Measurements from ENCODE around the gene KCTD20. TPM values are rescaled to one million over a fixed set of nuclear protein-coding genes. Genes with fewer than 3 reads are reported as not detected.

KCTD20 gene
- polyA plus RNA-seq, 1 donor from 2014 or later: 32.4 TPM

- H3K27me3 ChIP-seq (ENCODE audit: insufficient read depth, low read depth, low read length): no peaks in the 10 kb centered on the region
- no peak overlapping the region for H3K4me3 ChIP-seq (ENCODE audit: low read length)
- H3K79me2 ChIP-seq (replicated peaks; ENCODE audit: insufficient read depth, low read length): no peaks in the 10 kb centered on the region
- no peak overlapping the region for H3K9ac ChIP-seq (ENCODE audit: low read length)
- TF ChIP-seq TAF1 (IDR thresholded peaks at IDR 0.05; ENCODE audit: low read depth): no peak
- TF ChIP-seq EP300 (conservative IDR thresholded peaks at IDR 0.05; ENCODE audit: poor library complexity, severe bottlenecking): no peak
- no peak for TF ChIP-seq CTCF (IDR thresholded peaks at IDR 0.05; ENCODE audit: poor library complexity, severe bottlenecking)
- TF ChIP-seq REST (IDR thresholded peaks at IDR 0.05; ENCODE audit: borderline replicate concordance): no peak
- TF ChIP-seq MXI1 (conservative IDR thresholded peaks at IDR 0.05; ENCODE audit: poor library complexity, severe bottlenecking): no peak
- TF ChIP-seq RAD21 (conservative IDR thresholded peaks at IDR 0.05): no peak
- no peak for TF ChIP-seq EZH2 (IDR thresholded peaks at IDR 0.05; ENCODE audit: borderline replicate concordance, insufficient read depth, low read length, poor library complexity, severe bottlenecking)
- TF ChIP-seq POLR2AphosphoS5 (IDR thresholded peaks at IDR 0.05): no peak
- no peak for TF ChIP-seq SMC3 (conservative IDR thresholded peaks at IDR 0.05; ENCODE audit: poor library complexity)
- H3K9me3 ChIP-seq (ENCODE audit: low read length): no peaks in the 10 kb centered on the region
- H3K27ac ChIP-seq (ENCODE audit: low read length): no peak overlapping the region
- no peaks in the 10 kb centered on the region for H3F3A ChIP-seq (ENCODE audit: insufficient read depth, low read length, poor library complexity, severe bottlenecking)
- H2AFZ ChIP-seq (ENCODE audit: low read depth, low read length): no peak overlapping the region
- no peaks in the 10 kb centered on the region for H4K20me1 ChIP-seq (ENCODE audit: insufficient read depth)
- no peak overlapping the region for H3K4me2 ChIP-seq (ENCODE audit: low read length)
- peaks cover 5% of the 10 kb centered on the region for H3K36me3 ChIP-seq (ENCODE audit: insufficient read depth, low read length)
- H3K9me2 ChIP-seq (ENCODE audit: insufficient read depth, low read length): no peaks in the 10 kb centered on the region
Observed at GRCh38 chr6:36488221-36488620, 45.4 kb downstream of the KCTD20 start.

- no peaks in the 10 kb centered on the region for H3K27me3 ChIP-seq (ENCODE audit: insufficient read depth, low read depth, low read length)
- no peaks in the 10 kb centered on the region for H3F3A ChIP-seq (ENCODE audit: insufficient read depth, low read length, poor library complexity, severe bottlenecking)
- peaks cover 5% of the 10 kb centered on the region for H3K36me3 ChIP-seq (ENCODE audit: insufficient read depth, low read length)
- no peak overlapping the region for H3K4me2 ChIP-seq (ENCODE audit: low read length)
- H3K9ac ChIP-seq (ENCODE audit: low read length): no peak overlapping the region
- H2AFZ ChIP-seq (ENCODE audit: low read depth, low read length): no peak overlapping the region
- H3K9me2 ChIP-seq (ENCODE audit: insufficient read depth, low read length): no peaks in the 10 kb centered on the region
- no peak overlapping the region for H3K4me3 ChIP-seq (ENCODE audit: low read length)
- no peaks in the 10 kb centered on the region for H3K9me3 ChIP-seq (ENCODE audit: low read length)
- H4K20me1 ChIP-seq (ENCODE audit: insufficient read depth): no peaks in the 10 kb centered on the region
- no peak overlapping the region for H3K27ac ChIP-seq (ENCODE audit: low read length)
- H3K79me2 ChIP-seq (replicated peaks; ENCODE audit: insufficient read depth, low read length): no peaks in the 10 kb centered on the region
- no peak for TF ChIP-seq EP300 (conservative IDR thresholded peaks at IDR 0.05; ENCODE audit: poor library complexity, severe bottlenecking)
- no peak for TF ChIP-seq SMC3 (conservative IDR thresholded peaks at IDR 0.05; ENCODE audit: poor library complexity)
- no peak for TF ChIP-seq TAF1 (IDR thresholded peaks at IDR 0.05; ENCODE audit: low read depth)
- TF ChIP-seq POLR2AphosphoS5 (IDR thresholded peaks at IDR 0.05): no peak
- no peak for TF ChIP-seq MXI1 (conservative IDR thresholded peaks at IDR 0.05; ENCODE audit: poor library complexity, severe bottlenecking)
- no peak for TF ChIP-seq REST (IDR thresholded peaks at IDR 0.05; ENCODE audit: borderline replicate concordance)
- no peak for TF ChIP-seq CTCF (IDR thresholded peaks at IDR 0.05; ENCODE audit: poor library complexity, severe bottlenecking)
- TF ChIP-seq RAD21 (conservative IDR thresholded peaks at IDR 0.05): no peak
- TF ChIP-seq EZH2 (IDR thresholded peaks at IDR 0.05; ENCODE audit: borderline replicate concordance, insufficient read depth, low read length, poor library complexity, severe bottlenecking): no peak
Observed at GRCh38 chr6:36489426-36489825, 46.6 kb downstream of the KCTD20 start.
